Stimulated activated naive CD4-positive, alpha-beta T cell treated with Interleukin-2 at 50 U/mL for 16 hours (primary cell): ENCODE results near the gene MRPL4.

Experiments
- DNase-seq: peaks from one replicate; lab custom pipeline; 2025; lab: John Stamatoyannopoulos, UW

MRPL4 gene

GRCh38 chr19:10289167-10289835 lies 37.3 kb downstream of the MRPL4 start:
- peak; percentile 74 for DNase-seq

- DNase-seq = peak; percentile 52
Measured at GRCh38 chr19:10289836-10290356, 37.9 kb downstream of the MRPL4 start, which contains the start of gene ICAM5. Gene ICAM5, plus strand, starts transcription at chr19:10289952. Its CDS starts 92 bp downstream, at chr19:10290044.

- no peak for DNase-seq
Measured at GRCh38 chr19:10290357-10290875, 38.4 kb downstream of the MRPL4 start.

GRCh38 chr19:10290876-10291553 lies 39.0 kb downstream of the MRPL4 start:
- DNase-seq = peak; percentile 33

GRCh38 chr19:10291554-10292205 lies 39.7 kb downstream of the MRPL4 start:
- peak; percentile 27 for DNase-seq

GRCh38 chr19:10292206-10292788 lies 40.3 kb downstream of the MRPL4 start:
- peak; percentile 45 for DNase-seq

GRCh38 chr19:10292789-10293636 lies 41.0 kb downstream of the MRPL4 start:
- no peak for DNase-seq

- no peak for DNase-seq
Measured at GRCh38 chr19:10293637-10294367, 41.8 kb downstream of the MRPL4 start.

GRCh38 chr19:10294368-10294697 lies 42.3 kb downstream of the MRPL4 start:
- no peak for DNase-seq

GRCh38 chr19:10295305-10295846 lies 43.4 kb downstream of the MRPL4 start:
- peak; percentile 58 for DNase-seq

- DNase-seq = no peak
Measured at GRCh38 chr19:10295847-10296591, 44.0 kb downstream of the MRPL4 start.

GRCh38 chr19:10299545-10300458 lies 47.8 kb downstream of the MRPL4 start:
- no peak for DNase-seq

GRCh38 chr19:10305139-10305806 lies 53.3 kb downstream of the MRPL4 start:
- DNase-seq = no peak

GRCh38 chr19:10306327-10306726 lies 54.3 kb downstream of the MRPL4 start:
- DNase-seq = no peak

- DNase-seq = no peak
Measured at GRCh38 chr19:10309423-10309822, 57.4 kb downstream of the MRPL4 start, which contains the start of gene ZGLP1. Gene ZGLP1, minus strand, starts transcription at chr19:10309815.
